Eye (tissue), 1 donor: ENCODE measurements around the gene B3GALT5.

Experiments used
- DNase-seq: peaks from one replicate; pipeline ENCODE4 v3.0.0-alpha.2; 2015

B3GALT5 gene

GRCh38 chr21:39610703-39611102 is 2.0 kb upstream of the B3GALT5 start:
- peak; percentile 45 for DNase-seq

GRCh38 chr21:39611551-39612190 is 1.1 kb upstream of the B3GALT5 start:
- DNase-seq, result peak; percentile 54

- DNase-seq, result peak; percentile 62
Measured at GRCh38 chr21:39613041-39613934, 548 bp downstream of the B3GALT5 start.

- DNase-seq, result no peak
Measured at GRCh38 chr21:39616211-39616772, 3.6 kb downstream of the B3GALT5 start.

GRCh38 chr21:39620856-39621255 is 8.1 kb downstream of the B3GALT5 start:
- no peak for DNase-seq

- peak; percentile 30 for DNase-seq
Measured at GRCh38 chr21:39625211-39625895, 12.6 kb downstream of the B3GALT5 start.

GRCh38 chr21:39628385-39628784 is 15.6 kb downstream of the B3GALT5 start:
- no peak for DNase-seq

GRCh38 chr21:39630191-39630591 is 17.5 kb downstream of the B3GALT5 start:
- peak; percentile 49 for DNase-seq

GRCh38 chr21:39630827-39631226 is 18.1 kb downstream of the B3GALT5 start:
- DNase-seq, result peak; percentile 30

GRCh38 chr21:39631842-39632562 is 19.3 kb downstream of the B3GALT5 start:
- DNase-seq, result no peak

GRCh38 chr21:39632796-39633442 is 20.2 kb downstream of the B3GALT5 start:
- DNase-seq, result no peak

GRCh38 chr21:39633770-39634181 is 21.0 kb downstream of the B3GALT5 start:
- peak; percentile 61 for DNase-seq

- no peak for DNase-seq
Measured at GRCh38 chr21:39634507-39634906, 21.8 kb downstream of the B3GALT5 start.

- DNase-seq, result peak; percentile 26
Measured at GRCh38 chr21:39637197-39637970, 24.6 kb downstream of the B3GALT5 start.

- DNase-seq, result no peak
Measured at GRCh38 chr21:39637971-39638240, 25.2 kb downstream of the B3GALT5 start.

- peak; percentile 68 for DNase-seq
Measured at GRCh38 chr21:39638281-39638680, 25.5 kb downstream of the B3GALT5 start.

- no peak for DNase-seq
Measured at GRCh38 chr21:39640754-39641153, 28.0 kb downstream of the B3GALT5 start.

GRCh38 chr21:39641827-39642450 is 29.2 kb downstream of the B3GALT5 start:
- no peak for DNase-seq

GRCh38 chr21:39644062-39644560 is 31.4 kb downstream of the B3GALT5 start:
- no peak for DNase-seq

- DNase-seq, result no peak
Measured at GRCh38 chr21:39645331-39645730, 32.6 kb downstream of the B3GALT5 start.

- DNase-seq, result no peak
Measured at GRCh38 chr21:39647476-39647875, 34.7 kb downstream of the B3GALT5 start.
